Upper lobe of left lung (tissue), 4 donors: ENCODE results near the gene ACY1.

Experiments
- CTCF ChIP-seq, 6 experiments: fragments of 450-650 bp in 4 of 6; fragments of 200-600 bp in 2 of 6; sonication (generic) in 2 of 6; IDR thresholded peaks; one replicate each; pipeline ENCODE4 v1.5.1; 2016 to 2019; ENCODE audit warnings: antibody characterized with exemption in 6 of 6
- EP300 ChIP-seq, 4 donors: sonication (generic); formaldehyde crosslinking; IDR thresholded peaks; one replicate each; pipeline ENCODE4 v1.5.1; 2017; ENCODE audit warnings: antibody characterized with exemption in 4 of 4, control low read depth in 2 of 4
- POLR2A ChIP-seq, 4 donors: fragments of 450-650 bp; IDR thresholded peaks; one replicate each; pipeline ENCODE4 v1.5.1; 2016 to 2017; ENCODE audit warnings: antibody characterized with exemption in 4 of 4, mild to moderate bottlenecking in 2 of 4
- POLR2AphosphoS5 ChIP-seq, 2 donors: sonication (generic); formaldehyde crosslinking; IDR thresholded peaks; one replicate each; pipeline ENCODE4 v1.5.1; 2017; ENCODE audit warnings: antibody characterized with exemption in 2 of 2

GRCh38 chr3:51968170-51968775 lies 15.1 kb upstream of the ACY1 start:
- TF ChIP-seq POLR2A (IDR thresholded peaks at IDR 0.05), result no peak
- no peak for TF ChIP-seq CTCF (IDR thresholded peaks at IDR 0.05)
- no peak for TF ChIP-seq EP300 (IDR thresholded peaks at IDR 0.05)
- no peak for TF ChIP-seq POLR2AphosphoS5 (IDR thresholded peaks at IDR 0.05)
